Measurements from ENCODE around the gene ENDOU. TPM values are rescaled to one million over a fixed set of nuclear protein-coding genes. Genes with fewer than 3 reads are reported as not detected.

ENDOU gene
- total RNA-seq, 1 experiment from 2014 or later = not detected

GRCh38 chr12:47748899-47749298 is 23.6 kb upstream of the ENDOU start (continued):
- TF ChIP-seq, protein P1, sequence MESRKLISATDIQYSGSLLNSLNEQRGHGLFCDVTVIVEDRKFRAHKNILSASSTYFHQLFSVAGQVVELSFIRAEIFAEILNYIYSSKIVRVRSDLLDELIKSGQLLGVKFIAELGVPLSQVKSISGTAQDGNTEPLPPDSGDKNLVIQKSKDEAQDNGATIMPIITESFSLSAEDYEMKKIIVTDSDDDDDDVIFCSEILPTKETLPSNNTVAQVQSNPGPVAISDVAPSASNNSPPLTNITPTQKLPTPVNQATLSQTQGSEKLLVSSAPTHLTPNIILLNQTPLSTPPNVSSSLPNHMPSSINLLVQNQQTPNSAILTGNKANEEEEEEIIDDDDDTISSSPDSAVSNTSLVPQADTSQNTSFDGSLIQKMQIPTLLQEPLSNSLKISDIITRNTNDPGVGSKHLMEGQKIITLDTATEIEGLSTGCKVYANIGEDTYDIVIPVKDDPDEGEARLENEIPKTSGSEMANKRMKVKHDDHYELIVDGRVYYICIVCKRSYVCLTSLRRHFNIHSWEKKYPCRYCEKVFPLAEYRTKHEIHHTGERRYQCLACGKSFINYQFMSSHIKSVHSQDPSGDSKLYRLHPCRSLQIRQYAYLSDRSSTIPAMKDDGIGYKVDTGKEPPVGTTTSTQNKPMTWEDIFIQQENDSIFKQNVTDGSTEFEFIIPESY (IDR thresholded peaks at IDR 0.05; ENCODE audit: extremely low read depth, insufficient replicate concordance, low read length) = no peak
- TF ChIP-seq SRF (IDR thresholded peaks at IDR 0.05; ENCODE audit: low read depth) (no peak), FOSL1 (IDR thresholded peaks at IDR 0.05; ENCODE audit: low read depth) (no peak), POLR2A (IDR thresholded peaks at IDR 0.05; ENCODE audit: borderline replicate concordance, extremely low read depth, insufficient read depth, insufficient read length) (no peak), MAX (IDR thresholded peaks at IDR 0.05) (no peak), RAD21 (IDR thresholded peaks at IDR 0.05; ENCODE audit: low read depth) (no peak), CTCF (IDR thresholded peaks at IDR 0.05 in 2 of 3, conservative IDR thresholded peaks at IDR 0.05 in 1 of 3; ENCODE audit: borderline replicate concordance in 1 of 3, insufficient read depth in 1 of 3, low read depth in 2 of 3, low read length in 2 of 3) (no peak), ZFX (IDR thresholded peaks at IDR 0.05) (no peak)

GRCh38 chr12:47748507-47748828 is 23.2 kb upstream of the ENDOU start:
- Histone ChIP-seq H3K79me2 (ENCODE audit: insufficient read depth, low read length) (no peaks in the 10 kb centered on the region), H3K9ac (ENCODE audit: low read length) (no peak overlapping the region), H3K27me3 (ENCODE audit: insufficient read depth, low read length) (no peaks in the 10 kb centered on the region), H3K9me3 (ENCODE audit: control insufficient read depth in 1 of 2, insufficient read depth in 1 of 2, low read depth in 1 of 2, low read length in 2 of 2) (no peaks in the 10 kb centered on the region), H3K4me1 (ENCODE audit: control insufficient read depth in 1 of 2, insufficient read depth in 2 of 2, low read length in 2 of 2) (peaks cover 15 to 32% of the 10 kb centered on the region in 2 experiments), H3K36me3 (ENCODE audit: control insufficient read depth in 1 of 2, insufficient read depth in 2 of 2, low read length in 2 of 2) (no peaks in the 10 kb centered on the region), H3K9me2 (ENCODE audit: insufficient read depth) (no peaks in the 10 kb centered on the region), H3K4me3 (replicated peaks in 1 of 2; ENCODE audit: low read depth in 1 of 2, low read length in 2 of 2) (no peak overlapping the region), H3K4me2 (ENCODE audit: low read length) (no peak overlapping the region), H4K20me1 (ENCODE audit: insufficient read depth) (no peaks in the 10 kb centered on the region), H2AFZ (ENCODE audit: low read depth, low read length, poor library complexity, severe bottlenecking) (no peak overlapping the region), H3K27ac (ENCODE audit: low read depth, low read length) (no peak overlapping the region)
- CTCF ChIA-PET = interaction anchor here (1.9 kb wide), 1 partner anchor 11 kb away, joined by 7 read pairs; the partner anchor contains the start of gene RAPGEF3
- DNase-seq (ENCODE audit: low read depth, low spot score) (no peak), ATAC-seq (no peak)
- RAD21 ChIA-PET (ENCODE audit: low non-redundant PET in 1 of 2, low total read pairs in 2 of 2, uncharacterized antibody in 2 of 2, unreplicated experiment in 2 of 2) = no interaction called here
- intact Hi-C loops (cut with micrococcal nuclease) = no loop called here
- no TSS peak for BruUV-seq (replicated peaks)
- POLR2A ChIA-PET = no interaction called here
- TF ChIP-seq TCF7L2 (IDR thresholded peaks at IDR 0.05; ENCODE audit: borderline replicate concordance, extremely low read depth, insufficient read depth, insufficient read length) = no peak
- no peak for TF ChIP-seq SP1 (IDR thresholded peaks at IDR 0.05; ENCODE audit: low read depth)
- TF ChIP-seq, protein P1 (IDR thresholded peaks at IDR 0.05; ENCODE audit: extremely low read depth, insufficient replicate concordance, low read length) = no peak
- no peak for TF ChIP-seq RAD21 (IDR thresholded peaks at IDR 0.05; ENCODE audit: low read depth)
- no peak for TF ChIP-seq MAX (IDR thresholded peaks at IDR 0.05)
- TF ChIP-seq ATF3 (IDR thresholded peaks at IDR 0.05) = no peak
- no peak for TF ChIP-seq JUND (IDR thresholded peaks at IDR 0.05)
- TF ChIP-seq EZH2 (IDR thresholded peaks at IDR 0.05) = no peak
- TF ChIP-seq ZNF274 (IDR thresholded peaks at IDR 0.05; ENCODE audit: low read depth, low read length) = no peak
- TF ChIP-seq ZFX (IDR thresholded peaks at IDR 0.05) = no peak
- TF ChIP-seq EZH2phosphoT487 (IDR thresholded peaks at IDR 0.05; ENCODE audit: borderline replicate concordance) = no peak
- no peak for TF ChIP-seq ELF1 (IDR thresholded peaks at IDR 0.05; ENCODE audit: borderline replicate concordance, low read depth)
- no peak for TF ChIP-seq CTCF (IDR thresholded peaks at IDR 0.05 in 2 of 3, conservative IDR thresholded peaks at IDR 0.05 in 1 of 3; ENCODE audit: borderline replicate concordance in 1 of 3, insufficient read depth in 1 of 3, low read depth in 2 of 3, low read length in 2 of 3)
